Stimulated activated CD8-positive, alpha-beta memory T cell treated with anti-CD3 and anti-CD28 coated beads, Interleukin-7, amount 100 ng/mL, for 4 hours (primary cell): Measurements from ENCODE around the gene CLTB.

Source experiments
- DNase-seq, 2 donors: peaks; one replicate each; pipeline ENCODE4 v3.0.0-alpha.2; 2020; ENCODE audit warnings: low read depth in 2 of 2

CLTB gene

DNA sequence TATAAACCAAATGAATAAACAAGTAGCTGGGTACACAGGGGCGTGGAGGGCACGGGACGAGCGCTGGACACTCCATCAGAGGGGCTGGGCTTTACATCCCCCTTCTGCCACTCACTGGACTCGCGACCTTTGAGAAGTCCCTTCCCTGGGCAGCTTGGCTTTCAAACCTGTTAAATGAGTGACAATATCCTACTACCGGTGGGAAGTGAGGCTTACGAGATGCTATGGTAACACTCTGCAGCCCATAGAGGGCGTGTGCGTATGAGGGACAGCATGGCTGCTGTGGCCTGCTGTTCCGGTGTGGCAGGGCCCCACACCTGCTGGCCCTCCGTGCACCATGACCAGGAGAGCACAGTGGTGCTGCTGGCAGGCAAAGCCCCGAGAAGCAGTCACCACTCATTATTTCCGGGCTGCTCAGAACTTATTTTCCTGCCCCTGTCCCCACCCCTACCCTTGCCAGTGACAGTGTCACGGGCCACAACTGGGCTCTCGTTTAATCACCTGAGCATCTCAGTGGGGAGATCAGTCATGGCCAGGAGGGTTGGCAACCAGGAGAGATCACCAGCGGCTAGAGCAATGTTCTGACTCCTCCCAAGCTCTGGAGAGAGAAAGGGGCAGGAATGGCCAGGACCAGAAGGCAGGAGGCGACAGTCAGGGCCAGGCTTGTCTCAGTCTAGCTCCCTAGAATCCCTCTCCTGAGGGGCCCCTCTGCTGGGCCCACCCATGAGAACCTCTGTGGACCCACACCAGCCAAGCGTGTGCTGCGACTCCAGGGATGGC lies 10.5 kb downstream of the CLTB start:
- DNase-seq, result no peak

DNA sequence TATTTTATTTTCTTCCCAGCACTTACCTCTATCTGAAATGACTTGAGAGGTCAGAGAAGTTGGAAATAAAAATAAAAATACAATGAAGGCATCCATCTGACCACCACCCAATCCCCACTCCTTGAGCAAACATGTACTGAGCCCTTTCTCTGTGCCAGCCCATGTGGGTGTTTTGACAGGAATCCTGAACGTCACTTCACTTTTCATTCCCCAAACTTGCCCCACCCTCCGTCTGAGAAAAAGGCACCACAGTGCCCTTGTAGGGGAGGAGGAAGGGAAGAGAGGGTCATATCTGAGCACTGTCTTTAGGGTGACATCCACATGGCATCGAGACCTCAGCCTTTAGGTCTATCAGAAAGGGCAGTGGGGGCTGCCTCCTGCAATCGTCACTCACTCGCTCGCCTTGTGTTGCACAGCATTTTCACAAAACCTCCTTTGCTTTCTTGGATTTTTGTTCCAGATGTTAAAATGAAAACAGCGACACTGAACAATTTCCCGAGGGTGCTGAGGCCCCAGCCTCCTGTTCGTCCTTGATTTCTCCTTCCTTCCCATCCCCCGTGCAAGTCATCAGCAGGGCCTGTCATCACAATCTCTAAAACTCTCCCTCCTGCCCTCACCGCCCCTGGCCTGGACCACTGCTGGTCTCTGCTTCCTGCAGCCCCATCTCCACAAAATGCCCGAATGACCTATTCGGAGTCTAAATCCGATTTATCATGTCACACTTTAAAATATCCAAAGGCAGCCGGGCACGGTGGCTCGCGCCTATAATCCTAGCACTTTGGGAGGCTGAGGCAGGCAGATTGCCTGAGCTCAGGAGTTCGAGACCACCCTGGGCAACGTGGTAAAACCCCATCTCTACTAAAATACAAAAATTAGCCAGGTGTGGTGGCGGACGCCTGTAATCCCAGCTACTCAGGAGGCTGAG lies 14.8 kb downstream of the CLTB start:
- DNase-seq, result no peak

DNA sequence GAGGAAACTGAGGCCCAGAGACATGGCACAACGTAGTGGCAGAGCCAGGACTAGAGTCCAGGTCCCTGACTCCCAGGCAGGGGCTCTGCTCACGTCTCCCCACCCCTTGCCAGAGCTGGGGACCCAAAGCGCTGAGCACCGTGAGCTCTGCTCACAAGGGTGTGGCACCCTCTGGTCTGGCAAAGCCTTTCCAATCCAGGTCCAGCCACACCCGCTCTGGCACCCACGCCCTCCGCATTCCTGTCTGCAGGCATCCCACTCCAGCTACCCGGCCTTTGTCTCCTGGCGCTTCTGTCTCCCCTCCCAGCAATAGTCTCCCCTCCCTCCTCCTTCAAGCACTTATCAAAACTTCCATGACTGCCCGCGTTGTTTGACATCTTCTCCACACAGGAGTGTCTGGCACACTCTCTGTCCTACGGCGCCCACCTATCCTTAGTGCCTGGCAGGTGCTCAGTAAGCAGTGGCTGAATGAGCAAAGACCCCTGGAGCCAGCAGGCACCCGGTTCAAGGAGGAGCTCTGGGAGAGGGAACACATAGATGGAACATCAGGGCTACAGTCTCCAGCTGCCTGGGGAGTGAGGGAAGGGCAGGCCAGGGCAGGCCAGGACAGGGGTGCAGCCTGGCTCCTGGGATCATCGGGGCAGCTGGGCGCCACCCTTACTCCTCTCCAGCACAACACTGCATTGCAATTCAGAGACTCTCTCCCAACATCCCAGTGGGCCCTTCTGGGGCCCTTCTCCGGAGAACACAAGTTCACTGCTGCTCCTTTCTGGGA lies 15.8 kb downstream of the CLTB start:
- no peak for DNase-seq

GRCh38 chr5:176397736-176398420 lies 18.5 kb downstream of the CLTB start:
- DNase-seq, result no peak

- DNase-seq, result no peak
Observed at GRCh38 chr5:176396330-176396729, 20.0 kb downstream of the CLTB start.

GRCh38 chr5:176394881-176395675 lies 21.3 kb downstream of the CLTB start:
- no peak for DNase-seq

- no peak for DNase-seq
Observed at GRCh38 chr5:176394096-176394495, 22.2 kb downstream of the CLTB start.

- no peak for DNase-seq
Observed at GRCh38 chr5:176392526-176392925, 23.8 kb downstream of the CLTB start.

GRCh38 chr5:176391999-176392398 lies 24.3 kb downstream of the CLTB start:
- DNase-seq, result no peak

DNA sequence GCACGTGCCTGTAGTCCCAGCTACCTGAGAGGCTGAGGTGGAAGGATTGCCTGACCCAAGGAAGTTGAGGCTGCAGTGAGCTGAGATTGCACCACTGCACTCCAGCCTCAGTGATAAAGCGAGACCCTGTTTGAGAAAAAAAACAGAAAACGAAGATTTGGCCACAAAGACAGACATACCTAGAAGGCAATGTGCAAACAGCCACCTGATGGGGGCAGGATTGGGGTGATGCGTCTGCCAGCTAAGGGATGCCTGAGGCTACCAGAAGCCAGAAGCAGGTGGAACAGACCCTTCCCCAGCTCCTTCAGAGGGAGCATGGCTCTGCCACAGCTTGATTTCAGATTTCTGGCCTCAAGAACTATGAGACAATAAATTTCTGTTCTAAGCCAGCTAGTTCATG lies 24.9 kb downstream of the CLTB start:
- no peak for DNase-seq

GRCh38 chr5:176389135-176390123 lies 26.9 kb downstream of the CLTB start:
- DNase-seq, result no peak

DNA sequence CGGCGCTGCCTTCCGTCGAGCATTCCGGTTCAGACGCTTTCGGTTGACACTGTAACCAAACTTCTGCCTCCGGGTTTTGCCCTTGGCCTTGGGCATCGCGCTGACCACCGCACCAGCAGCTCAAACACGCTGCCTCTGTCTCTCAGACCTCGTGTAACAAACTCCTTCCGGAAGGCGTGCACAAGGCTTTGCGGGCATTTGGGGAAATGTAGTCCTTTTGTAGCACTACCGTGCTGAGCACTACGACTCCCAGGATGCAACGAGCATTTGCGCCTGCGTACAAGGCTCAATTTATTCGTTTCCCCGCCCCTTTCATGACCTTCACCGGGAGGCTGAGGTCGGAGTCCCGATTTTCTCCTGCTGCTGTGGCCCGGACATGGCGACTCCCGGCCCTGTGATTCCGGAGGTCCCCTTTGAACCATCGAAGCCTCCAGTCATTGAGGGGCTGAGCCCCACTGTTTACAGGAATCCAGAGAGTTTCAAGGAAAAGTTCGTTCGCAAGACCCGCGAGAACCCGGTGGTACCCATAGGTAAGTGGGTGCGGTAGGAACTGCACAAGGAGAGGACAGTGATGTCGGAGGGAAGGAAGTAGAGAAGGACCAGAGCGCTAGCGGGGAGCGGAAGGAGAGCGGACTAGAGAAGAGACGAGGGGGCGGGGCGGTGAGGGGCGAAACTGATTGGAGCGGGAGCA lies 27.8 kb downstream of the CLTB start, which contains the start of the genes HIGD2A and NOP16:
HIGD2A (plus strand) TSS at position 308 of the 691 bp plus-strand sequence; CDS start at position 377, 69 bp downstream.
NOP16 (minus strand) TSS at position 155 of the 691 bp plus-strand sequence; CDS start at position 96, 59 bp downstream.
- peak; percentile 99 to 100 for DNase-seq

DNA sequence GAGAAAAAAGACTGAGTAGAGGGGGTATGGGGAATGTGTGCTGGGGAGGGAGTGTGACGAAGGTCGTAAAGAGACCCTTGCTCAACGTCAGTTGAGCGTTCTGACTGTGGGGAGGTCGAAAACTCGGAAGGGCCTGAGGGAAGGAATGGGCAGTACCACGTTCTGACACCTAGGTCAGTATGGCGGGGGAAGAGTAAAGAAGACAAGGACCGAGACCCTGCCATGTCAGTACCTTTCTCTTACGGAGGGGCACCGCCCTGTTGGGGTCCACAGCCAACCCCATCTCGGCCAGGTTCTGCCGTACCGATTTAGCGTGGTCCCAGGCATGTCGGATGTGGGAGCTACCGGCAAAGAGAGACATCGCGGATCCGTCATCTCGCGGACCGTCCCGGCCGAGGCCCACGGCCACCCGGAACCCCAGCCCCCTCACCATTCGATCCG lies 28.3 kb downstream of the CLTB start:
- DNase-seq, result no peak

GRCh38 chr5:176387384-176387925 lies 28.9 kb downstream of the CLTB start:
- no peak for DNase-seq

DNA sequence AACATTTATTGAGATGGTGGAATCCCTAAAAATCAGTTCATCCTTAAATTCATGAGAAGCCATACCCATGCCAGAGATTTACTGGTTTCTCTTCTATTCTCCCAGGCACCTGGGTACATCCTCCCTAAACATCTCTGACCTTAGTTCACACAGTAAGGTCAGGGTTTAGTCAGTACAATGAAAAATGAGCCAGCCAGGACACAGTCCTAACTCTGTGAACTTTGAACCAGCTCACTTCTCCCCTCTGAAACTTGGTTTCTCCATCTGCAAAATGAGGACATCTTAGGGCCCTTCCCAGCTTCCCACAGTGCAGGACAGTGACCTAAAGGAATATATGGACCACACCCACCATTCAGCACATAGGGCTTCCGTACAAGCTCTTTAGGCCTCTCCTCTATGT lies 29.8 kb downstream of the CLTB start:
- no peak for DNase-seq

- no peak for DNase-seq
Observed at GRCh38 chr5:176384991-176385390, 31.3 kb downstream of the CLTB start.

- no peak for DNase-seq
Observed at GRCh38 chr5:176384366-176384930, 31.9 kb downstream of the CLTB start.

- DNase-seq, result no peak
Observed at GRCh38 chr5:176383961-176384360, 32.4 kb downstream of the CLTB start.
